T-helper 22 cell (primary cell): Measurements from ENCODE around the gene GREB1.

Experiments used
- DNase-seq: peaks from one replicate; pipeline ENCODE4 v3.0.0-alpha.2; 2020; ENCODE audit warnings: low read depth

The GREB1 gene, protein sequence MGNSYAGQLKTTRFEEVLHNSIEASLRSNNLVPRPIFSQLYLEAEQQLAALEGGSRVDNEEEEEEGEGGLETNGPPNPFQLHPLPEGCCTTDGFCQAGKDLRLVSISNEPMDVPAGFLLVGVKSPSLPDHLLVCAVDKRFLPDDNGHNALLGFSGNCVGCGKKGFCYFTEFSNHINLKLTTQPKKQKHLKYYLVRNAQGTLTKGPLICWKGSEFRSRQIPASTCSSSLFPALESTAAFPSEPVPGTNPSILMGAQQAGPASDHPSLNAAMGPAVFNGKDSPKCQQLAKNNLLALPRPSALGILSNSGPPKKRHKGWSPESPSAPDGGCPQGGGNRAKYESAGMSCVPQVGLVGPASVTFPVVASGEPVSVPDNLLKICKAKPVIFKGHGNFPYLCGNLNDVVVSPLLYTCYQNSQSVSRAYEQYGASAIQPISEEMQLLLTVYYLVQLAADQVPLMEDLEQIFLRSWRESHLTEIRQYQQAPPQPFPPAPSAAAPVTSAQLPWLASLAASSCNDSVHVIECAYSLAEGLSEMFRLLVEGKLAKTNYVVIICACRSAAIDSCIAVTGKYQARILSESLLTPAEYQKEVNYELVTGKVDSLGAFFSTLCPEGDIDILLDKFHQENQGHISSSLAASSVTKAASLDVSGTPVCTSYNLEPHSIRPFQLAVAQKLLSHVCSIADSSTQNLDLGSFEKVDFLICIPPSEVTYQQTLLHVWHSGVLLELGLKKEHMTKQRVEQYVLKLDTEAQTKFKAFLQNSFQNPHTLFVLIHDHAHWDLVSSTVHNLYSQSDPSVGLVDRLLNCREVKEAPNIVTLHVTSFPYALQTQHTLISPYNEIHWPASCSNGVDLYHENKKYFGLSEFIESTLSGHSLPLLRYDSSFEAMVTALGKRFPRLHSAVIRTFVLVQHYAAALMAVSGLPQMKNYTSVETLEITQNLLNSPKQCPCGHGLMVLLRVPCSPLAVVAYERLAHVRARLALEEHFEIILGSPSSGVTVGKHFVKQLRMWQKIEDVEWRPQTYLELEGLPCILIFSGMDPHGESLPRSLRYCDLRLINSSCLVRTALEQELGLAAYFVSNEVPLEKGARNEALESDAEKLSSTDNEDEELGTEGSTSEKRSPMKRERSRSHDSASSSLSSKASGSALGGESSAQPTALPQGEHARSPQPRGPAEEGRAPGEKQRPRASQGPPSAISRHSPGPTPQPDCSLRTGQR (N-terminal part only)

DNA sequence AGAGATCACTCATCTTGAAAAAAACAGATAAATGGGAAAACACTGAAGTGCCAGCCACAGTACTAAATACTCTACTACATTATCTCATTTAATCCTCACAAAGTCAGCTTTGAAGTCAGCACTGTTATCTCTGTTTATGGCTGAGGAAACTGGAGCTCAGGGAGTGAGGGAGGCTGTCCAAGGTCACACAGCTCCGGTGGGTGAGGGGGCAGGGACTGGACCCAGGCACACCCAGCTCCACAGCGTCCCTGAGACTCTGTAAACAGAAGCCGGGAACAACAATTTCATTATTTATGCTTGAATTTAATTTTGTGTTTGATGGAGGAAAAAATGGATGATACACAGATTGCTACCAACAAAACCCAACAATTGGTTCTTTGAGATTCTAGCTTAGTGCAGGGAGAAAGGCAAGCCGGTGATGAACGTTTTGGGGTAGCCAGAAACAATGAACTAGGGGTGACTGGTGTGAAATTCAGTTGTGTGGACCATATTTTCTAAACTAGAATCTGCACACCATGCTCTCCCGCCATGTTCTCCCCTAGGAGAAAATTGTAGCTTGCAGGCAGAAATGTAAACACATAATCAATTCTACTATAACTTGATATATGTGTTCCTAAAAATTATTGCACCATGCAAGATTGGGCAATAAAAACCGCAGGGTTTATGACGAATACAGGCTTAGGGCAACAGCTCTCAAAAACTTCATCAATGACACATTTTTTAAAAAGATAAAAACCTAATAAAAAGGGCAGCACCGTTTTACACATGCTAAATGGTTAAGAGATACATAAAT lies at the start of gene GREB1:
Gene GREB1, plus strand, starts transcription at position 768 of the 793 bp plus-strand sequence. CDS start 22,570 bp downstream, outside the sequence.
- DNase-seq, result no peak

DNA sequence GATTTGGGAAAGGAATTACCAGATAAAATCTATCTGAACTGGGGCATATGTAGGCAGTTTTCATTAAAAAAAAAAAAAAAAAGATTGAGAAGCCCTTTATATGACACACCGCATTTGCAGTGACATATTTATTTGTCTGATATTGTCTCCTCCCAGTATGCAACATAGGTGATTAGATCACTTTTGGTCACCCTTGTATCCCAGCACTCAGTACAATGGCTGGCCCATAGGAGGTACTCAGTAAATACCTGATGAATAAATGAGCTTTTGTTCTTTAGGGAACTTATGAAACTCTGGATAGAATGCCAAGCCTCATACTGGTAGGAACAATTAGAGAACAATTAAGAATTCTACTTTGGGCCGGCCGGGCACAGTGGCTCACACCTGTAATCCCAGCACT lies 45.0 kb upstream of the GREB1 start:
- DNase-seq, result no peak

DNA sequence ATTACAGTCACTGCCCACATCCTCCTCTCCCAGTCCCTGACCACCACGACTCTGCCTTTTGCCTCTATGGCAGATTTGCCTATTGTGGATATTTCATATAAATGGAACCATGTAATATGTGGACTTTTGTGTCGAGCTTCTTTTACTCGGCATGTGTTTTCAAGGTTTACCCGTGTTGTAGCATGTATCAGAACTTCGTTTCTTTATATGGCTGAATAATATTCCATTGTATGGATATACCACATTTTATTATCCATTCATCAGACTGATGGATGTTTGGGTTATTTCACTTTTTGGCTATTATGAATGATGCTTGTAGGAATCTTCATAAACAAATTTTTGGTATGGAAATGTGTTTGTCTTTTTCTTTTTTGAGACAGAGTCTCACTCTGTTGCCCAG lies 43.7 kb upstream of the GREB1 start:
- no peak for DNase-seq

DNA sequence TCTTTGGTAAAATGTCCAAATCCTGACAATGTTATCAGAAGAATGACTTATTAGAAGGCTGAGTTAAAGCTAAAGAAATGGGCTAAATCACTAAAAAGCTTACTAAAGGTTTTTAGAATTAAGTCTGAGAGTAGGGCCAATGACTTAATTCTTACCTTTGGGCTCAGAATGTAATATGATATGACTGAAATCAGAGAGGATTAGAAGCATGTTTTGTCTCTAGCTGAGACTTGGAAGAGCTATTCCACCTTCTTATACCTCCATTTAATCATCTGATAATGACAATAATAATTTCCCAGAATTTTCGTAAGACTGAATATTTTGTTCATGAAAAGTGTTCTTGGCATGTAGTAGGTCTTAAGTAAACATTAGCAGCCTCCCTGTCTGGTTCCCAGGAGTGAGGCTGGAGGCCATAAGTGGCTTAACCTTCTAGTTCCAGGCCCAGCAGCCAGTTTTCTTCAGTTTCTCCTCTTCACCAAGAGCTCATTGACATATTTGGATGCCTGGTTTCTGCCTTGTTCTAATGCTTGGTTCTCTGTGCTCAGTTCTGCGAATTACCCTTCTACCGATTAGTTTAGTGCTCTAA lies 42.4 kb upstream of the GREB1 start:
- DNase-seq, result no peak

DNA sequence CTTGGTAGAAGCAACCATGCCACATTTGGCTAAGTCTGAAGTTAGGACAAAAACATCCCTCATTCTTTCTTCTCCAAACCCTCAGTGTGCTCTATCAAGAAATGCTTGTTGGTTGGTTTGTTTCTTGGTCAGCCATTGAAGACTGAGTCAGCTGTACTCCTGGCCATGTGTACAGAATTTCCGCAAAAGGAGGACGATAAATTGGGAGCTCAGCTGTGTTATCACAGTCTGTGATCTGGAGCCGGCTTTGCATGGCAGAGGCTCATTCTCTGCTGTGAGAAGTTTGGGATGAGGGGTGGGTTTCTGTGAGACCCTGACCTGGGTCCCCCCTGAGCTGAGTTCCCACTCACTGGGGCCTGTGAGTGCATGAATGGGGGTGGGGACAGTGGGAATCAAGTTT lies 41.6 kb upstream of the GREB1 start:
- no peak for DNase-seq

DNA sequence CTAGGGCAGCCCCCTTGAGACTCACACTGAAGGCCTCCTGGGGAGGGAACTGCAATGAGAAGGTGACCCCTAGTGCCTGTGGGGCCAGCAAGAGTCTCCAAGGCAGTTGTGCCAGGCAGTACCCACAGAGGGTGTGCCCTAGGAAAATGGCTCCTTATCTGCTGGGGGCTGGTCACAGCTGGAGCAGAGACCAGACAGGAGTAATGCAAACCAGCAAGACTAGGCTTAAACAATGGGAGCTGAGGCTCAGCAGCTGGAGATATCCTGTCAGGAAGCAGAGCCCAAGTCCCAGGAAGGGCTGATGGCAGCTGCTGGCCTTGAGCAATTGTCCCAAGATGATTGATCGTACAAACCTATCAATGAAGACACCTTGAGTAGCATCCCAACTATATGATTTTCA lies 41.1 kb upstream of the GREB1 start:
- DNase-seq, result no peak

DNA sequence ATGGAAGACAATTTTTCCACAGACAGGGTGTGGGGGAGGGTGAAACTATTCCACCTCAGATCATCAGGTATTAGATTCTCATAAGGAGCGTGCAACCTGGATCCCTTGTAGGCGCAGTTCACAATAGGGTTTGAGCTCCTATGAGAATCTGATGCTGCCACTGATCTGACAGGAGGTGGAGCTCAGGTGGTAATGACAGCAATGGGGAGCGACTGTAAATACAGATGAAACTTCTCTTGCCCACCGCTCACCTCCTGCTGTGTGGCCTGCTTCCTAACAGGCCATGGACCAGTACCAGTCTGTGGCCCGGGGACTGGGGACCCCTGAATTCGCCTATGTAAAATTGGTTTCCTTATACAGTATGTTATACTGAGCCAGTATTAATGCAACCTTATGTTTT lies 40.6 kb upstream of the GREB1 start:
- no peak for DNase-seq

DNA sequence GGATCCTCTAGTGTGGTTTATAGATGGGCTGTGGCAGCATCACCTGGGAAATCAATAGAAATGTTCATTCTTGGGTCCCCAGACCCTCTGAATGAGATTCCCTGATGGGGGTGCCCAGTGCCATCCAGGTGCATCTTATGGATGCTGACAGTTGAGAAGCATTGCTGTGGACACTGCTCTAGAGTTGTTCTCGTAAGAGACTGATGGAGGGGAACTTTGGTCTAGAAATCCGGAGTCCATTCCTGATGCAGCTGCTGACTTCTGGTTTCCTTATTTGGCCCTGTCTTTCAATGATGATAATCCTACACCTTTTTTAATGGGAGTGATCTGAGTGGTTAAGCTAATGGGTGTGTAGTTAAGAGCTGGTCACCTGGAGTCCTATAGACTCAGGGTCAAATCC lies 39.5 kb upstream of the GREB1 start:
- no peak for DNase-seq

DNA sequence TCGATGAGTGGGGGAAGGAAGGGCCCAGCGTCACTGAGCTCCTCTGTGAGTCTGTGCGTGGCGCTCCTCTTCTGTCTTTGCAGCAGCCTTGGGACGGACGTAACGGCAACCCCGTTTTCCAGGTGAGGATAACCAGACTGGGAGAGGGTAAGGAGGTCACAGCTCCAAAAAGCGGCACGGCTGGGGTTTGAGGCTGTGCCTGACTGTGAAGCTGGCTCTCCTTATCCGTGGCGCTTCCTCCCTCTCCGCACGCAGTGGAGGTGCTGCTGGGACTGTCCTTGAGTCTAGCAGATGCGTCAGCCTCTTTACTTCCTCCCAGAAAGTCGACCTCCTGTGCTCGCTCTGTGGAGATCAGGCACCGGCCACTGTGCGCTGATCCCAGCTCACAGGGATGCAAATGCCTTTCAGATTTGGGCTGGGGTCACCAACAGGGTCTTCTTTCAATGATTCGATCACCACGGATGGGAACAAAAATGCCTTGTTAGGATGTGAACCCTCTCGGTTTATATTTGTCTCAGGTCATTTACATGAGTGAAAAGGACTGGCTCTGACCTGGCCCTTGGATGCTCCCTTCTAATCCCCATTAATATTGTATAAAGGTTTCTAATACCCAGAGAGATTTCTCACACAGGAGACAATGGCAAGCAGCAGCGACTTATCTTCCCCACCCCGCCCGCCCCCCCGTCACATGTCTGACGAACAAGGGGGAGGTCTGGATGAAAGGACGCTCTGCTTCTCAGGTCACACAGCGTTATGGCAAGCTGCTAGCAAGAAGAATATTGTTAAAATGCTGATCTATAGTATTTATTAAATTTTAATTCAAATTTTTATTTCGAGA lies 37.8 kb upstream of the GREB1 start:
- no peak for DNase-seq

DNA sequence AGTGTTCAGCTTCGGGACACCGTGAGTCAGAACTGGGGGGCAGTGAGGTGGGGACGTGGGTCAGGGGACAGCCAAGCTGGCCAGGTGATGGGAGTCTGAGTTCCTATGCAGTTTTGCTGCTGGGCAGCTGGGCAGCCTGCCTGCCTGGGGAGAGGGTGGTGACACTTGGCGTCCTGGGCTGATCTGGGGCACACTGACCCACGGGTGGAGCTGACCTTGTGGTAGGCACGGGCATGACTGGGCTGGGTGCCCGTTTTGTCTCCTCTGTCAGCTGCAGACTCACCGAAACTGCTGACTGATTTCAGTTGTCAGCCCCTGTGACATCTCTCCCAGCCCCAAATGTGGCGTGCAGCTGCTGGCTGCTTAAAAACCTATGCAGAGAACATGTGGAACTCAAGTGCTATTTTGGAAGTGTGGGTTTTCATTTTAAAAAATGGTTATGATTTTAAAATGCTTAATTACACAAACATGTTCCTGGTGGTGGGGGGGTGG lies 35.3 kb upstream of the GREB1 start:
- no peak for DNase-seq

DNA sequence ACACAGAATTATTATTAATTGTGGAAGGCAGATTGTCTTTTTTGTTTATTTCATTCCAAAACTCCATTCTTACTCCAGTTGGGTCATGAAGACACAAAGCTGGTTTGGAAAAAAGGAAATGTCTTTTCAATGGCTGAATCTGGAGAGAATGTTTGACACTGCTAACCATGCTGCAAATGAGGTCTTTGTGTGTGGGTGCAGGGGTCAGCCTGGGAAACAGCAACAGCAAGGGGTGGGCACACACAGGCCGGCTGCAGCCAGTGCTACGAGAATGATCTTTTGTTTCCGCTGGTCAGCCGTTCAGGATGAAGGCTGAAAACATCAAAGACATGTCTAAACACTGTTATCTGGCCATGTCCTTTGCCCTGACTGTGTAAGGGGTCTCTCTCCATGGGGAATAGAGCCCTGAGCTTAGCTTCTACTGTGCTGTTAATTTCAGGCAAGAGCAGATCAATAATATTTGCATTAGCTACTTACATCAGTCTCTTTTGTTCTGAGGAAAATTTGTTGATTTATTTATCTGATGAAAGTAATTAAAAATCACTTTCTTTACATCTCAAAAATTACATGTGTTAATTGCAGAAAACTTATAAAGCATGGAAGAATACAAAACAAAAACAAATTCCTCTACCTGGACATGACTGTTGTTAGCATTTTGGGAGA lies 34.6 kb upstream of the GREB1 start:
- no peak for DNase-seq

DNA sequence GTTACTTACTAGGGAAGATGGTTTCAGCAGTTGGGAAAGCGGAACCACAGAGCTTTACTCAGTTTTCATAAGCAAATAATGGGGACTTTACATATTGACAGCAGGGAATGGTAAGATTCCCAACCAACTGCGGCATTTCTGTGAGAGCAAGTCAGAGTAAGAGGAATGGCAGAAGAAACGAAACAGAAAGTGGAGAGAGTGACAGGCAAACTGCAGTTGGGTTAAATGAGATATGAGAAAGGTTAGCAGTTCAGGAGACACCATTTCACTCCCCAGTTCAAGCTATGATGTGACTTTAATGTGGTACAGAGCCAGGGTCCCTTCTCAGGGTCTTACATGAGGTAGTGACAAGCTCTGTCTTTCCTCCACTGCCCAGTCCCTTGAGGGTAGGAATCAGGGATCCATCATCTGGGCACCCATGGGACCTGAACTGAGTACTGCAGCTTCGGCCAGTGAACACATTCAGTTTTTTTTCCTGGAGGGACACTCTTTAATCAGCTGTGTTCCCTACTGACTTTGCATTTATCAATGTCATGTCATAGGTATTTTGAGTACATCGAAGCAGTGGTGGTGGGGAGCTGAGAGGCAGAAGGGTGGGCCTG lies 33.0 kb upstream of the GREB1 start:
- DNase-seq, result no peak

DNA sequence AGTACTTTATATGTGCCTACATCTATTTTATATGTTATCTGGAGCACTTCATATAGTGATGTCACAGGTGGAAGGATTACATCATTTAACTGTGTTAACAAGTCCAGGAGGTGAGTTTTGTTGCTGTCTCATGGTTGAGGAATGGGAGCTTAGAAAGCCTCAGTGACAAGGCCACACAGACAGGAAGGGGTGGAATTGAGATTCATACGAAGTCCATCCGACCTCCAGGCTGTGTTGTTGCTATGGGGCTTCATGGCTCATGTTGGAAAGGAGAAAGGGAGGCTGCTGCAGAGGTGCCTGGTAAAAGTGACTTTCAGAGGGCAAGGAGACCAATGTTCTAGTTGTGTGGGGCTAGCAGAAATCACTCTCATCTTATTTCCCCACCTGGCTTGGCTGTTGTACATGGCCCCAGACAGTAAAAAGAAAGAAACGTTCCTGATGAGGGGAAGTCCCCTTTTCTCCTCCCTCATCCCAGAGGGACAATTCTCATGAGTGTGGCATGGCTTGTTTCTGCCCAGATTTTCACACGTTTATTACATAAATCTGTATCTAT lies 31.0 kb upstream of the GREB1 start:
- no peak for DNase-seq

DNA sequence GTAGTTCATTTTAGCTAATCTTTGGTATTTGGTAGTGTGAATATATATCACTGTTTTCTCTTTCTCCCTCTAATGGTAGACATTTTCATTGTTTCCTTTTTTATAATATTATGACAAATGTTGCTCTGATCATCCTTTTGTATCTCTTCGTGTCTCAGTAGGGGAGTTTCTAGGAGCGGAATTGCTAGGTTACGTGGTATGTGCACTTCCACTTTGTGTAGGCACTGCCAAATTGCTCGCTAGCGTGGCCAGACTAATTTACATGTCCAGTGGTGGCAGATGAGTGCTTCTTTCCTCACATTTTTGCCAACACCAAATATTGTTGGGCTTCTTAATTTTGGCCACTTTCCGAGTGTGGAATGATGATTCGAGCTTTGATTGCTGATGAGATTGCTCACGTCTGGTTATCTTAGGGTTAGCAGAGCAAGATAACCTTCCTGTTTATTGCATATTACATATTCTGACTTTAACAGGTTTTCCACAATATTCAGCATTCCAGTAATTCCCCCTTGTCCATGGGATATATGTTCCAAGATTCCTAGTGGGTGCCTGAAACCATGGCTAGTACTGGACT lies 30.4 kb upstream of the GREB1 start:
- no peak for DNase-seq

DNA sequence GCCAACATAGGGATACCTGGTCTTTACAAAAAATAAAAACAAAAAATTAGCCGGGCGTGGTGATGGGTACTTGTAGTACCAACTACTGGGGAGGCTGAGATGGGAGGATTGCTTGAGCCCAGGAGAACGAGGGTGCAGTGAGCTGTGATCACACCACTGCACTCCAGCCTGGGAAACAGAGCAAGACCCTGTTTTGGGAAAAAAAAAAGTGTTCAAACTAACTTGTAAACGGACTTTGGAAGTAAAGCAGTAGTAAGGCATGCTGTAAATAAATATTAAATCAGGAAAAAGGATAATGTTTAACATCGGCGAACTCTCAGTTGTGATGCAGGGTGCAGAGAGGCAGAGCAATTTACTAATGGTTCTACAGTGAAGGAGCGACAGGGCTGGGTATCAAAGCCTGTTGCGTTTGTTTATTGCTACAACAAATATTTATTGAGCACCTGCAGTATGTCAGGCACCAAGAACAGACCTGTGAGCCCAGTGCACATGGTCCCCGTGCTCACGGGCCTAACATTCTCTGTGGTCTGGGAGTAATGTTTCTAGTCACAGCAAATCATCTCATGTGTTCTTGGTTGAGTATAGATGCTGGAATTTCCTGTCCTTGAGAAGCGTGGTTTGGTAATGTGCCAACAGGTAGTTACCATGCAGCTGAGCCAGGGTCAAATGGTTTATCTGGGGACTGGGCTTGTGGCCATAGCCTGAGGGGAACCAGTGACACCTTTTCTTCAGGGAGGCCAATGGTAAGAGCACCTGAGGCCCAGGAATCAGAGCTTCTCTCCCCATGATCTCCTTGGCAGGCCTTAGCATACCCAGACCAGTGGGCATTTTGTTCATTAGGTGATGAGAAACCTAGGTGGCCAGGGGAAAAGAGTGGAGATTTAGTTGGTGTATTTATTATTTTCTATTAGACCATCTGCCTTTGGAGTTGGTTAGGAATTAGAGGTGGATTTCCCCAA lies 27.9 kb upstream of the GREB1 start:
- no peak for DNase-seq

DNA sequence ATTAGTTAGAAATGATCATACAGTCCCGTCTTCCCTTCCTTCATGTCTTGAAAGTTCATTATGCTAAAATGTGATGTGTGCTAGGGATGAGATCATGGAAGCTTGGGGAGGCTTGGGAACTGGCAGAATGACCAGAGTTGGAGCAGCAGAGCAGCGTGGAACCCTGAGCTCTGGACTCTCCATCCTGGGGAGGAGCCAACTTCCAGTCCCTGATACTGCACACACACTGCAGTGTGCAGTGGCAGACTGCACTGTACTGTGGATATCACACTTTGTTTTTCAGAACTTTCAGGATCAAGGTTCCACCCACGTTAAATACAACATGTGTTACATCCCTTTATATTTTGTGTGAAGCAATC lies 27.3 kb upstream of the GREB1 start:
- no peak for DNase-seq

DNA sequence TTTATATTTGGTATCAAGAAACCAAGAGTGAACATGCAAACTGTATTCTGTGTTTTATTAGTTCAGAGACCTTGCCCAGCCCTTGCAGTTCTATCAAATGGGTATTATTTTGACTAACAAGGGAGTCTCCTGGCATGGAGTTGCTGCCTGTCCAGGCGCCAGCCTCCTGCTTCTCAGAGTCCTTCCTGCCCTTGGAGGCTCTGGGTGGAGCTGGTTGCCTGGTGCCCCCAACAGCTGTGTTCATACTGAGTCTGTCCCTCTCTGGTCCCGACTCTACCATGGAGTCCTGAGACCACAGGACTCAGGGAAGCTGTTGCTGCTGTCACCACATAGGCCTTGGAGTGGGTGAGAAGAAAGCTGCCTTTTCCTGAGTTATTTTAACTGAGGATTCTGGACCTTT lies 26.3 kb upstream of the GREB1 start:
- no peak for DNase-seq

DNA sequence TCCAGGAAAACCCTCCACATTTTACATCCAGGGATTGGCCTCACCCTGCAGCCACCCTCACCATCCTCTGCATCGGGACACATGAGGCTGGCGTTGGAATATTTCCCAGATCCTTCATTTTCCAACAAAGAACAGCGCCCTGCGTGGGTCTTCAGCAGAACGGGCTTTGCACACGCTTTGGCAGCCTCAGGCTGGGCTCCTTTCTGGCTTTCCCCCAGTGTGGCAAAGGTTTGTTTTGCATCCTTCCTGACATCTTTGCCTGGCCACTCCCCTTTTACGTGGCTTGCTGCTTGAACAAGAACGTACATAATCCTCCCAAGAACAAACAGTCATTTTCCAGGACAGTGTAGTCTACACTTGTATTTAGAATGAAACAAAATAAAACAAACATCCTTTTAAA lies 25.6 kb upstream of the GREB1 start:
- DNase-seq, result no peak
